ENCODE measurements around the gene ARIH1.
"Not testable (repeated sequence)": the region's sequence is repeated elsewhere in the genome, so short reads cannot be mapped to it uniquely, and the experiment has no call there.

The ARIH1 gene

DNA sequence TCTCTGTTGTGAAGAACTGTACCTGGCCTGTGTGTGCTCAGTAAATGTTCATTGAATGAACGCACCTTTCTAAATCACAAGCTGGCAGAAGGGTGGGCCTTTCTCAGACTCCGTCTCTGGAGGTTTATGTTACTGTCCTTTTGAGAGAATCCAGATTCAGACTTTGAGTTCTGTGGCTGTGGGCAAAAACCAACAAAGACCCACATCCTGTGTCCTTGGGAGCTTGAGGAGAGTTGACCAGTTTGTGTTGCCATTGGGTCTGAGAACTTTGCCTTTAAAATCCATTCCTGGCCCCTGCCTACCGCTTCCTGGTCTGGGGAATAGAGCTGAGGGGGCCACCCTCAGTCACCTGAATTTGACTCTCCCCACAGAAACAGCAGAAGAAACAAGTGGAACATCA lies 134.0 kb downstream of the ARIH1 start:
- not testable (repeated sequence) for DNase-seq (ENCODE audit: low spot score)

DNA sequence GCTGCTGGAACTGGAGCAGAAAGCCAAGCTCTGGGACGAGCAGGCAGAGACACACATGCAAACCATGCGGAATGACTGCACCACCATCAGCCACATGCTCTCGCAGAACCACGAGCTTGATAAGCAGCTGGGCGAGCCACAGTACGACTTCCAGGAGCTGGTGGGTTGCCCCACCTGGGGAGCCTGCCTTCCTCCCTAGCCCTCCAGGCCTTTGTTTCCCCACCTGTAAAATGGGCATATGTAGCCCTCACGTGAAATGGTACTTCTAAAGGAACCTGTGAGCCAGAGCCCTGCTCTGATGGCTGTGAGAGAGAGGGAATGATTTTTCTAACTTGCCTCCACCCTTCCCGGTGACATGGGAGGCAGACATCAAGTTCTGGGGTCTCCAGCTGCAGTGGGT lies 135.7 kb downstream of the ARIH1 start:
- DNase-seq (ENCODE audit: low spot score): no peak

DNA sequence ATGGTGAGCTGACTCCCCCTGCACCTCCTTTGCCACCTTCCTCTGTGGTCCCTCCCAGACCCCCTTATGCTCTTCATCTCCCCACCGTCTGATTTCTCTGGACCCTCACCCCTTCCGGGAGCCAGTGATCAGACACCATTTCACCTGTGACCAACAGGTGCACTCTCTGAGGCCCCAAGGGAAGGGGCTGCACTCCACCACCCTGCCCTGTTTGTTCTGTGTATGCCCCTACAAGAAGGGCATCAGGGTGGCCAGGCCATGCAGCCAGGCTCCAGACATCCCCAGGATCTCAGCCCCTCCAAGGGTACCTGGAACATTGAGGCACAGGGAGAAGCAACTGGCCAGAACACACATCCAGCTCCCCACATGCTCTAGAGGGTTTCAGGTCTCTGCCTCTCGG lies 138.2 kb downstream of the ARIH1 start:
- DNase-seq (ENCODE audit: low spot score): not testable (repeated sequence)

DNA sequence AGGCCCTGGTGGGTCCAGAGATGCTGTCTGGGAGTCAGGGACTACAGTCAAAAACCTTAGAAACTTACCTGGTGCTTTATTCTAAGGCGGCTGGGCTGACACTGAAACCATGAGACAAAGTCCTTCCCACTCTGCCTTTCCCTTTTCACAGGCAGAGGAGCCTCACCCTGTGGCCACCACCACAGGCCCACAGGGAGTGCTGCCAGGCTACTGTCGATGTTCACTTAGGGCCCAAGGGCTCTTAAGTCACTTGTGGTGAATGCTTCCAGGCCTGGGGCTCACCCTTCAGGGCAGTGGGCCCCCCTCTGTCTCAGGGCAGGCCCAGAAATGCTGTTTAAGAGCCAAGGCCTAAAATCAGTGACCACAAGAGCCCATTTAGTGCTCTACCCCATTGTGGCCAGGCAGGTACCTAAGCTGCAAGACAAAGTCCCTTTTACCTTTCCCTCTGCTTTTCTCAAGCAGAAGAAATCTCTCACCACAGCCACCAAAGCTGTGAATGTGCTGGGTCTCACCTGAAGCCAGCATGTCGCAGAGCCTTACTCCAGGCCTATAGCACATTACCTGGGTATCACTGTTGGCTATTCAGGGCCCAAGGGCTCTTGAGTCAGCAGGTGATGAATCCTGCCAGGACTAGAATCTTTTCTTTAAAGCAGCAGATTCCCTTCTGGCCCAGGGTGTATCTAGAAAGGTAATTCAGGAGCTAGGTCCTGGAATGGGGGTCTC lies 140.8 kb downstream of the ARIH1 start:
- DNase-seq (ENCODE audit: low spot score): no peak

DNA sequence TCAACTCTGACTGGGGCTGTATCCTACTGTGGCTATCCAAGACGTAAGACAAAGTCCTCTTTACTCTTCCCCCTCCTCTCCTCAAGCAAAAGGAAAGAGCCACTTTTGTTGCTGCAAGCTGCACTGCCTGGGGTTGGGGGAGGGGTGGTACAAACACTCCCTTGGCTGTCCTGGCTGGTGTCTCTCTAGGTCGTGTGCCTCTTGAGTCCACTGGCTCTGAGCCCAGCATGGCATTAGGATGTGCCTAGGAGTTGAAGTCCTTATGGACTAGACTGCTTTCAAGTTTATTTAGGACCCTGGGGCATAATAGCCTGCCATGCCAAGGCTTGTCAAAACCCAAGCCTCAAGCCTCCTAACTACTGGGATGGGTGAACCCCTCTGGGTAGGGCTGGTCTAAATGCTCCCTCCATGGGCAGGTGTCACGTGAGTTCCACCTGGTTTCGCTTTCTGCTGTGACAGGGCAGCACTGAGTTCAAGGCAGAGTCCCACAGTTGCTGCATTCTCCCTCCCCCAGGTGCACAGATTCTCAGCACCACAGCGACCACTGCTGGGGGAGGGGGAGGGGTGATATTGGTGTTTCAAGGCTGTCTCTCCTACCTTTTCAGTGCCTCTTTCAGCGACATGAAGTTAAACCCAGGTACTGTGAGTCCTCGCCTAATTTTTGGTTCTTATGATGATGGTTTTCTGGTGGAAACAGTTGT lies 141.6 kb downstream of the ARIH1 start:
- DNase-seq (ENCODE audit: low spot score): not testable (repeated sequence)

DNA sequence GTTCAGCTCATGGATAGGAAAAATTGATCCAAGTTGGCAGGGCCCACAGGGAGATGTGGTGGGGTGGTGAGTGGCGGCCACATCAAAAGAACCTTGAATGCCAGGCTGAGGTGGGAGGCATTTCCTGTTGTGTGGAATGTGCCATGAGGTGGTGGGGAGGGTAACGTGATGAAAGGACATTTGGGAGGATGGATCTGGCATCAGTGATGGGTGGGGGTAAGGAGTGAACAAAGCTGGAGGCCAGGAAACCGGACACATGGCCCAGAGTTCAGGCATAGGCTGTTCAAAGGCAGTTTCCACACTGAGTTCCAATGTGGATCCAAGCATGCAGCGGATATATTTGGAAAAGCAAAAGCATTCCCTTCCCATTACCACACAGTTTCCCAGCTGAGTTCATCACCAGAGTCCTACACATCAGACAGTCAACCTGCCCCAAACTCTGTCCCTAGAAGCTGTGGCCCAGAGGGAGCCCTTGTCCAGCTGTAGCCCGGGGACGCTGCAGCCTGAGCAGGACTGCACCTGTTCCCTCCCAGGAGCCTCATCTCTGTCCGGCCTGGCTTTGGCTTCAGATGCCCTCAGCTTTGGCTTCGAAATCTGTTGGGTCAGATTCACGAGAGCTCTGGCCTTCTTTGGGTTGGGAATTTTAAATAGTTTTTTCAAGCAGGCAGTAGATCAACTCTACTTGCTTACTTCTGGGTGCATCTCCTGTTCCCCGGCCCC lies 142.5 kb downstream of the ARIH1 start:
- no peak for DNase-seq (ENCODE audit: low spot score)

DNA sequence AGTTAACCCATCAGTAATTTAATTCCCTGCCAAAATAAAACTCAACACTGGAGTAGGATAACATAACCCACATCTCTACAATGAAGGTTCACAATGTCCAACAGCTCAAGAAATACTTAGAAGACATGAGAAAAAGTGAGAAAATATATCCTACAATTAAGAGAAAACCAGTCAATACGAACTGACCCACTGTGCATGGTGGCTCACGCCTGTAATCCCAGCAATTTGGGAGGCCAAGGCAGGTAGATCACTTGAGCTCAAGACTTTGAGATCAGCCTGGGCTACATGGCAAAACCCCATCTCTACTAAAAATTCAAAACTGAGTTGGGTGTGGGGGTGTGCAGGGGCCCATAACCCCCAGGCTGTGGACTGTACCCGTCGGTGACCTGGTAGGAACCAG lies 149.7 kb downstream of the ARIH1 start:
- DNase-seq (ENCODE audit: low spot score): not testable (repeated sequence)

DNA sequence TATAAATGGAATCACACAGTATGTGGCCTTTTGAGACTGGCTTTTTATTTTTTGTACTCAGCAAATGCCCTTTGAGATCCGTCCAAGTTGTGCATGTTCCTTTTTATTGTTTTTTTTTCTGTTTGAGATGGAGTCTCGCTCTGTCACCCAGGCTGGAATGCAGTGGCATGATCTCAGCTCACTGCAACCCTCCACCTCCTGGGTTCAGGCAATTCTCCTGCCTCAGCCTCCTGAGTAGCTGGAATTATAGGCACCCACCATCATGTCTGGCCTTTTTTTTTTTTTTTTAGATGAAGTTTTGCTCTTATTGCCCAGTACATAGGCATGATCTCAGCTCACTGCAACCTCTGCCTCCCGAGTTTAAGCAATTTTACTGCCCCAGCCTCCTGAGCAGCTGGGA lies 152.0 kb downstream of the ARIH1 start:
- DNase-seq (ENCODE audit: low spot score): not testable (repeated sequence)

DNA sequence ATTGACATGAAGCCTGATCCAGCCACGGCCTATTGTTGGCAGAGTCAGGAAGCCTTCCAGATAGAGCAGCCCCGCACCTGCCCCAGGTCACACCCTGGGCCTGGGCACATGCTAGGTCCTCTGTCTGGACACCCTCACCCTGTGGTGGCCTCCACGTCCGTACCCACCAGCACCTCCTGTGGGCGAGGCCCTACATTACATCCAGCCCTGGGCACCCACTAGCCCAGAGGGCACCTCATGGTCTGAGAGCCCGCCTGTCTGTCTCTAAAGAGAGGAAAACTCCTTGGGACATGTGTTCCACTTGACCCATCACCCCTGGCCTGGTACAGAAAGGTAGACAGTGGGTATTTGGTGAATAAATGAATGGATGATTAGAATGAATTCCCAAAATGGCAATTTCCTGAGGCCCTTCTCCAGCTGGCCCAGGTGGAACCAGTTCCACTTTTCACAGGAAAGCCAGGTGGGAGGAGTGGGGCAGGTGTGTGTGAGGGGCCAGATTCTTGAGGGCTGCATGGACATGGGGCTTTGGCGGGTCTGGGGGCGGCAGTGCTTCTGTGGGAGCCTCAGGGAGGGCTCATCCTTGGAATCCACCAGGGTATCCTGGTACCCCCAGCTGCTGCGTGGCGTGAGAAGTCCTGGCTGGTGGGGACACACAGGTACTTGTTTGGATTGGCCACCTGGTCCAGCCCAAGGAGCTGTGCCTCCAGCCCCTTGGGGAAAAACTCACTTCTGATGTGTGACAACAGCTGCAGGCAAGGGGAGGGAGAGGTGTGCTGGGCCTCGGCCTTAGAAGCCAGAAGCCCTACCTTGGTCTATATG lies 154.3 kb downstream of the ARIH1 start:
- DNase-seq (ENCODE audit: low spot score): not testable (repeated sequence)

DNA sequence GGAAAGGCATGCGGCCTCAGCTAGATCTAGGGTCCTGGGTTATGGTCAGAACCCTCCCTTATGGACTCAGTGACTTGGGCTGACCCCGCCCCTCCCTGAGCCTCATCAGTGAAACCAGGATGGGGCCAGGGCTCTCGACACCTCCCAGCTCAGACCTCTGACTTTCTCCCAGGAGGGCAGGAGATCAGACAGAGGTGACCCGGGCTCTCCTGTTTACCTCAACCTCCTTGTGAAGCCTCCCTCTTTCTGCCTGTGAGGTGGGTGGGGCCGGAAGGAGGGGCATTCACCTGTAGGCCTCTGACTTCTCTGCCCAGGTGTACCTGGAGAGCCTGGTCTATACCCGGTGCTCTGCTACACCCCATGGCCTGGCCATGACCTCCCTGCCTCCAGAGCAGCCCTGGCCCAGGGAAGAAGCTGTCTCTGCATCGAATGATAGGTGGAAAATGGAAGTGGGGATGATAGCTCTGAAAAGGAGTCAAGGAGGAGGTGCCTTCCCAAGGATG lies 155.0 kb downstream of the ARIH1 start:
- DNase-seq (ENCODE audit: low spot score): not testable (repeated sequence)

DNA sequence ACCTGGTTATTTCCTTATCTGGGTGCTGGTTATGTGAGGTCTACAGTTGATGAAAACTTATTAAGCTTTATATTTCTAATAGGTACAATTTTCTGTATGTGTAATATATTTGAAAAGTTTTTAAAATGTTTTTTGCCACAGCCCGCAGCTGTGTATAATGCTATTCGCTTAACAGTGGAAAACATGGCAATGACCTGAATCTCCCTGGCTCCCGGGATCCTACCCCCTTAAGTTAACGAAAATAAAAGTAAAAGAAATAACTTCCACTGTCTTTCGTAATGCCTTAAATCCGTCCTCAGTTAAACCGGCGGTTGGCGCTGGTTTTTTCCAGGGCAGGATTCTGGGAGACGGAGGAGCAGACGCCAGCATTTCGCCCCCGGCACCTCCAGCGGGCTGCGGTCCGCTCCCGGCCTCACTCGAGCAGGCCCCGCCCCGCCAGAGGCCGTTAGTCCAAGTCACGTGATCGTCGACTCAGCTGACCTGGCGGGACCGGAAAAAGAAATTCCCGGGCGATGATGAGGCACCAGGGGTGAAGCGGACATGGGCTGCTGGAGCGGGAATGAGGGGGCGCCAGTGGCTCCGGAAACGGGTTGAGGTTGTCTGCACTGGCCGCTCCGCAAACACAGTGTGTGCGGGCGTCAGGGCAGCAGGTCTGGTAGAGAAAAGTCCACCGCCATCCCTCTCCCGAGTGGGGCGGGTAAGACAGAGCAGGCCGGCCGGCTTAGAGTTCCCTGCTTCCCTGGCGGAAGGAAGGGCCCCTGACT lies 162.6 kb downstream of the ARIH1 start:
- DNase-seq (ENCODE audit: low spot score): not testable (repeated sequence)

DNA sequence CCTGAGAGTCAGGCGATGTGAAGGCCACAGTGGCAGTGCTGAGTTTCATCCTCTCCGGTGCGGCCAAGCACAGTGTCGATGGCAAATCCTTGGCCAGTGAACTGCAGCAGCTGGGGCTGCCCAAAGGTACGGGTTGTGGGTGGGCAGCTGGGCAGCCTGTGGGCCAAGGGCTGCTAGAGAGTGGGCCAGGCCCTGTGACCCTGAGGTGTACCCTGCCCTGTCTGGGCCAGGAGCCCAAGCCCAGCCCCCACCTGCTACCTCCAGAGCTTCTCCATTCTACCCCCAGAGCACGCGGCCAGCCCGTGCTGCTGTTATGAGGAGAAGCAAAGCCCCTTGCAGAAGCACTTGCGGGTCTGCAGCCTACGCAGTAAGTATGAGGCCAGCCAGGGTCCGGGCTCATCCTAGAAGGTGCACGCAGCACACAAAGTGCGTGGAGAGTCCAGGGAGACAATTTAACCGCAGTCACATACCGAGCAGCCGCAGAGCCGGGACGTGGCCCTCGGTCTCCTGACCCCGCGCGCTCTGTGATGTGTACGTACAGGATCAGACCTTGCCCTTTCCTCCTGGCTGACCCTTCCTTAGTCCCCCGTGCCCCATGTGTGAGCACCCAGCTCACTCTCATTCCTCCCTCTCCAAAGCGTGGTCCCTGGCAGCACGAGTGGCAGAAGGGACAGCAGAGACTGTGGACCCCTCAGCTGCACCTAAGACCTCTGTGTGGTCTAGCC lies 165.8 kb downstream of the ARIH1 start:
- not testable (repeated sequence) for DNase-seq (ENCODE audit: low spot score)

DNA sequence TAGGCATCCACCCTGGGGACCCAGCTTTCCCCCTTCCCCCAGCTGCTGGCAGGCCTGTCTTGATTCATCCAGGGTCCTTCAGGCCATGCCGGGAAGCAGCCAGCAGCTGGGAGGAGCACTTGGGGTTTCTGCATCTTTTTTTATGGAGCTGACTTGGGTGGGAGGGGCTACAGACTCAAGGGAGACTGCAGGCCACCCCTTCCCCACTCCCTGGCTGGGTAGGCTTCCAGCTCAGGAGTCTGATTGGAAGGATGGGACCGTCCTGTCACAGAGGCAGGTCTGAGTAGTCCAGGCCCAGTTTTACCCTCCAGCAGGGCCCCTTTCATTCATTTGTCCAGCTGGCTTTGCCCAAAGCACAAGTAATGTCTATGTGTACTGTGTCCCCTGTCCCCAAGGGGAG lies 168.1 kb downstream of the ARIH1 start:
- DNase-seq (ENCODE audit: low spot score): not testable (repeated sequence)

DNA sequence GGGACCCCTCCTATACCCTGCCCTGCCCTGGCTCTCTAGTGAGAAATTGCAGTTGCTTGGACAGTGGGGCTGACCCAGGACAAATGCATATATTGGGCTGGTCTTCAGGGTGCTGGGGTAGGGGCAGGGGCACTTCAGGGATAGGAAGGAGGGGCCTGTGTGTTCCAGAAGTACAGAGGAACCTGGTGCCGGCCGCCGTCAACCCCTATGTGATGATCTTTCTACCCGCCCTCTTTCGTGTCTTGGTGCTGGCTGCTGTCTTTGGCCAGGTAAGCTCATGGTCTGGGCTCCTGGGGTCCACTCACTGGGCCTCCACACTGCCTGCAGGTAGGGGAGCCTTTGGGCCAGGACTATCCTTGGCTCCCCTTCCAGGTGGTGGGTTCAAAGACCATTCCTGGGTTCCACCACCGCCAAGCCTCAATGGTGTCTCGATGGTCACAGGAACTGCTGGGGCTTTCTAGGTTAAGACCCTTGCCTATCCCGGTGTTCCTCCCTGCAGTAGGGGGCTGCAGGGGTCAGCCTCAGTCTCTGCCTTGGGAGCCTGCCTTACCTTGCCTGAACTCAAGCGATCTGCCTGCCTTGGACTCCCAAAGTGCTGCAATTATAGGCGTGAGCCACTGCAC lies 174.6 kb downstream of the ARIH1 start:
- DNase-seq (ENCODE audit: low spot score): not testable (repeated sequence)

Data from GM03348 (cell line).